Stimulated activated CD8-positive, alpha-beta memory T cell treated with anti-CD3 and anti-CD28 coated beads, Interleukin-15, amount 100 ng/mL, for 4 hours (primary cell): Measurements from ENCODE around the gene GPN1.
"Not testable (repeated sequence)": the region's sequence is repeated elsewhere in the genome, so short reads cannot be mapped to it uniquely, and the experiment has no call there.

Experiments used
- DNase-seq, 2 donors: peaks; one replicate each; pipeline ENCODE4 v3.0.0-alpha.2; 2020; ENCODE audit warnings: low read depth in 2 of 2

GPN1 gene

DNA sequence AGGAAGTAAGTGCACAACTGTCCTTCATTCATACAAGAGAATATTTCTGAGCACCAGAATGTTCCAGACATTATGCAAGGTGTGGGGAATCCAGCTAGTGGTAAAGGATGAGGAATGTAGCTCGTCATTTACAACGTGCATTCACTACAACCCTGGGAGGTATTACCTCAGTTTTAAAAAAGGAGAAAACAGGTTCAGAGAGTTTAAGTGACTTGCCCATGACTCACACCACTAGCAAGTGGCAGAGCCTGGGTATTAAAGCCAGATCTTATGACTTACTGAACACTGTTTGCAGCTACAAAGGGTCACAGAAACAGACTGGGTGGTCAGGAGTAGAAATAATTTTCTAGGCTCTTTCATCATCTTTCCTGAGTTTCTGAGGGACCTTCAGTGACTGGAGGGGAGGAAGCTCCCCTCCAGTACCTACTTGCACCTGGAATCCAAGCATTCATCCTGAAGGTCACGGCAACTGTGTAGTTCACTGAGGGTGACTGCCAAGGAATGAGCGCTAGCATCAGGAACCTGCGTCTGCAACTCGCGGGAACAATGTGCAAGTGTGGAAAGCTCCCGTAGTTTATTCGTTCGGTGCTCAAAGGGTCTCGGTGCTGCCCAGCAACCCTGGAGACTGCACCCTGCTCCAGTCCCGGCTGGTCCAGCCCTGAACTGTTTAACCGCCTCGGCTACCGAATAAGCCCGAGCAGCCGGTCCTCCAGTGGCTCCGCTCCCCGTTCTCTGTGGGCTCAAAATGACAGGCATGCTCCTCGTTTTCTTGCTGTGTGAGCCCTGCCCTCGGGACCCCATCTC lies 685 bp upstream of the GPN1 start:
- DNase-seq = no peak

DNA sequence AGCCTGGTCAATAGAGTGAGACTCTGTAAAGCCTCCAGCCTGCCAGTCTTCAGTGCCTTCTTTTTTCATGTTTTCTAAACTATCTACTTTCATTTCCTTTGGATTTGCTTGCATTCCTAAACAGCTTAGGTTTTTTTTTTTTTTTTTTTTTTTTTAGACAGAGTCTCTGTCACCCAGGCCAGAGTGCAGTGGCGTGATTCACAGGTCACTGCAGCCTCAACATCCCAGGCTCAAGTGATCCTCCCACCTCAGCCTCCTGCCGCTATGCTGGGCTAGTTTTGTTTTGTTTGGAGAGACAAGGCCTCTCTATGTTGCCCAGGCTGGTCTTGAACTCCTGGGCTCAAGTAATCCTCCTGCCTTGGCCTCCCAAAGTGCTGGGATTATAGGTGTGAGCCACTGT lies 1.4 kb downstream of the GPN1 start:
- not testable (repeated sequence) for DNase-seq

DNA sequence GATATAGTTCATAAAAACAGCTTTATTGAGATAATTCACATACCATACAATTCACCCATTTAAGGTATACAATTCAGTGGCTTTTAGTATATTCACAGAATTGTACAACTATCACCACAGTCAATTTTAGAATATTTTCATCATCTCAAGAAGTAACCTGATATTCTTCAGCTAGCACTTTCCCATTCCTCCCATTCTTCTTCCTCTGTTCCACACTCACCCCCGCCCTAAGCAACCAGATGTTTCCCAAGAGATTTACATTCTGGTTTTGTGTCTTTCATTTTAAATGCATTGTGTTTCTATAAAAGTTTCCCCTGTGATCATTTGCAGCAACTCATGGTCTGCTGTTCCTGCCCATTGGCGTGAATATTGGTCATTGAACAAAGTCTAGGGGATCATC lies 5.4 kb downstream of the GPN1 start:
- DNase-seq = no peak

DNA sequence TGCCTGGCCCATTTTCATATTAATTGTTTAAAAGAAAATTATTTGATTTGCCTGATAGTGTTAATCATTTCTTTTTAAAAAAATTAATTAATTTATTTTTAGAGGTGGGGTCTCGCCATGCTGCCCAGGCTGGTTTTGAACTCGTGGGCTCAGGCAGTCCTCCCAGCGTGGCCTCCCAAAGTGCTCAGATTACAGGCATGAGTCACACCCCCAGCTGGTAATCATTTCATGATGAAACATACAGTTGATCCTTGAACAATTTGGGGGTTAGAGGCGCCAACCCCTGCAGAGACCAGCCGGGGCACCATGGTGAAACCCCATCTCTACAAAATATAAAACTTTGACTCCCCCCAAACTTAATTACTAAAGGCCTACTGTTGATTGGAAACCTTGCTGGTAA lies 7.9 kb downstream of the GPN1 start:
- no peak for DNase-seq

DNA sequence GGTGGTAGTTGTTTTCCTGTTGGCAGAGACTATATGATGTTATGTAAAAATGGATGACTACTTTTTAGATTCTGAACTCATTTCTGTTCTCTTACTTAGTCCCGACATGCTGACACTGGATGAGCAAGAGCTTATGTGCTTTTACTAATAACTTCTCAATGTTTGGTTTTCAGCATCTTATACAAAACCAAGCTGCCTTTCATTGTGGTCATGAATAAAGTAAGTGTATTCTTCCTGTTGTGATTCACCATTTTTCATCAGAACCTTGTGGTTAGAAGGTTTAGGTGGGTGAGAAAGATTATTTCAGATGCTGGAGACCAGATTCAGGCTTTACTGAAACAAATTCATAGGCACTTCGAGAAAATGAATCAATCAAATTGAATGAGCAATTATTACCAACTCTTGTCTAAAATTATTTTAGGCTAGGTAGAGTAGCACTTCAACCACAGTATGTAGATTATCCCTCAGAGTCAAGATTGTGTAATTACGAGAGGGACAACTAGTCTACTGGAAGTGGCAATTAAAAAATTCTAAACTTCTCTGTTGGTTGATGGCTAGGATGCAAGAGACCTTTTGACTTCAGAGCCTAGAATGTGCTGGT lies 9.3 kb downstream of the GPN1 start:
- no peak for DNase-seq

DNA sequence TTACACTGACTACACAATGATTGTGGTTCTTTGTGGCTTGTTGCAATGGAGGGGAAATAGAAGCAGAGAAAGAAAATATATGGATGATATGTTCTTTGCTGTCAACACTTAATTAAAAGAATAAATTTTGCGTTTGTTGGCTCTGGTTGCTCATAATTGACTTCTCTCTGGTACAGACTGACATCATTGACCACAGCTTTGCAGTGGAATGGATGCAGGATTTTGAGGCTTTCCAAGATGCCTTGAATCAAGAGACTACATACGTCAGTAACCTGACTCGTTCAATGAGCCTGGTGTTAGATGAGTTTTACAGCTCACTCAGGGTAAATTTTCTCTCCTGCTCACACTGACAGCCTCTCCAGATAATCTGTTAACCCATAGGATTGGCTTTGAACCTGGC lies 9.9 kb downstream of the GPN1 start:
- DNase-seq = no peak

DNA sequence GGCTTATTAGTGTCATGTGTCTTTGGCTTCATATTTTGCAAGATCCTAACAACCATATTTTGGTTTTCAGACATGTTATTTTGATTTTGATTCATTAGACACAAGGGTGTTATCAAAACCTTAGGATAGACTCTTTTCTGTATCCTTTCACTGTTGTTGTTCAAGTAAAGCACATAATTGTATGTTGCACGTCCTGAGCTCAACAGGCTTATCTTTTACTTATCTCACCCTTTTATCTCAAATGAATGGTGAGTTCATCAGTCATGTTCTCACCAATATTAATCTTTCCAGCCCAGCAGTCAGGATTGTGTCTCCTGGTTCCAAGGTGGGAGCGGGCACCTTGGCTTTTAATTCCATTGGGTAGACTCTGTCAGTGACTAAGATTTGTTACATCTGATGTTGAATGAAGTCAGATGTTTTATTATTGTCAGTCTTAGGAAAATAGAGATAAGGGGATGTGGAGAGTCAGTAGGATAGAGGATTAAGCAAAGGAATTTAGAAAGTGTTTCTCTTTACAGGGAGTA lies 11.9 kb downstream of the GPN1 start:
- DNase-seq = no peak

DNA sequence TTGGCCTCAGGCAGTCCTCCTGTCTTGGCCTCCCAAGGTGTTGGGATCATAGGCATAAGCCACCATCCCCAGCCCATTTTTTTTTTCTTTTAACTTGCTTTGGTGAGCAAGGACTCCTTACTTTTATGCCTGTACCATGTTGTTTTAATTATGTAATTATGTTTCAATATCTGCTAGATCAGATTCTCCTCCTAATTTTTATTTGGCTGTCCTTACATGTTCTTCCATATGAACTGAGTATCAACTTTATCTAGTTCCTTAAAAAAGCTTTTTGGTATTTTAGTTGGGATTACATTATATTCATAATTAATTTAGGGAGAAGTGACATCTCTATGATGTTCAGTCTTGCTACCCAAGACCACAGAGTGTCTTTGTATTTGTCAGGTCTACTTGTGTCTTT lies 16.3 kb downstream of the GPN1 start:
- DNase-seq = no peak

DNA sequence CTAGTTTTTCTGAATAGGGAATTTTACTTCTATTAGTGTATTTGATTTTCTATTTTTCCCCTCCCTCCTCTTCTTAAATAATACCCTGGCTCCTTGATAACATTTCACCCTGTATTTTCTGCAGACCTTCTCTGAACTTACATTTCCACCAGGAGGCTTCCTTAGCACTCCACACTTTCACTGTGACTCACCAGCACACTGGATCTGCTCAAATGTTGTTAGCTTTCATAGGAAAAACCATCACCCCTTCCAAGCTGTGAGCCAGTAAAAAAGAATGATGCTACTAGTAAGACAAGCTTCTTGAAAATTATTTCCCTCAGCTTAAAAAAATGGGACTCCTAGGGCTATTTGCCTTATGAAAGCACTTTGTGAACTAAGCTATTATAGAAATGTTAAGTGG lies 18.4 kb downstream of the GPN1 start:
- no peak for DNase-seq

DNA sequence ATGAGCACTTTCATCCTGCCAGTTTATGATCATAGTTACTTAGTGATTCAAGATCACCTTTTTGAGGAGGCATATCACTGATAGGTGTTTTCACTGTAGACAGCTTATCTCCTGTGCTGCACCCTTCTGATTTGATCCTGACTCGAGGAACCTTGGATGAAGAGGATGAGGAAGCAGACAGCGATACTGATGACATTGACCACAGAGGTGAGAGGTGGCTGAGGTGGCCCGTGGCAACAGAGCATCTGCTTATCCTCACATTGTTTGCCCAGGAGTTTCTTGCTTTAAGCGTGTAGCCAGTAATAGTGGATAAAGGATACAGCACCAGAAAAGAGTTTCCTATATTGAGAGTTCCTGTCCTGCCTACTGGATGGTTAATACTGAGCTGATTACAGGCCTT lies 18.9 kb downstream of the GPN1 start:
- no peak for DNase-seq

DNA sequence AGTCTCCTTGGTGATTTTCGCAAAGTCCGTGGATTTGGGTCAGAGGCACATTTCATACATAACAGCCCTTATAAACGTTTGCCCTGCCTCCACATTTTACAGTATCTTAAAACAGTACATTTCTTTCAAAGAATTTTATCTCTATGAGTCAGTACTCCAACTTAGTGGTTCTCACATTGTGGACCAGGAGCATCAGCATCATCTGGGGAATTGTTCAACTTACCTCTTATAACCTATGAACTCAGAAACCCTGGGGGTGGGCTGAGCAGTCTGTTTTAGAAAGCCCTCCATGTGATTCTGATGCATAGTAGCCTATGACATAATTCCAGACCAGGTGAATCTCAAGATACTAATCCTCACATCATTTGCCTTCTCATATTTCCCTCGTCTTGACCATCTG lies 22.2 kb downstream of the GPN1 start:
- DNase-seq = no peak

DNA sequence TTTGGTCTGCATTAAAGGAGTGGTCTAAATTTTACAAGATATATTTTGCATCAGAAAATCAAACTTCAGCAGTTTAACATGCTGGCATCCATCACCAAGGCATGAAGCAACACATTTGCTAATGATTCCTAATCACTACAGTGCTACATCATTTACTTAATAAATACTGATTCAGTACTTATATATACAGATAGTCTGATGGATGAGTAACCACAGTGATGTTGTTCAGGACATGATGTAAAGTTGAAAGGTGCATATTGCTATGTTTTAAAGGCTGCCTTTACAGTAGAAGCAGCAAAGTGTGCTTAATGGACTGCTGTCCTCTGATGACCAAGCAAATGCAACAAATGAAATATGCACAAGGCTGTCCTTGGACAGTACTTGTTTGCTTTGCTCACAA lies 23.5 kb downstream of the GPN1 start:
- no peak for DNase-seq

DNA sequence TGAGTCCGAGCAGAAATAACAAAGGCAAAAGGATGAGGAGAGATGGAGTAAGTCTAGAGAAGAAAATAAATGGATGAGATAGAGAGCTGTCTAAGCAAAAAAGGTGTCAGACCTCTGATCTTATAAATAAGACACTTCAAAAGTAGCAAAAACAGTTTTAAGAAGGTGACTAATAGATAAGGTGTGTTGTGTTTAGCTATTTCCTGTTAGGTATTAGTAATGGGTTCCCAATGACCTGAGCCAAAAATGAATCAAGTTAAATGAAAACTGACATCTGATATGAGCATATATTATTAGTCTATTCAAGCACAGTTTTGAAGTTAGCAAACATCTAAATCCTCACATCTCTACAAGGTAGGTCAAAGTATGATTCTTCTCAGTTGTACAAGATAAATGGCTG lies 23.9 kb downstream of the GPN1 start:
- DNase-seq = no peak

DNA sequence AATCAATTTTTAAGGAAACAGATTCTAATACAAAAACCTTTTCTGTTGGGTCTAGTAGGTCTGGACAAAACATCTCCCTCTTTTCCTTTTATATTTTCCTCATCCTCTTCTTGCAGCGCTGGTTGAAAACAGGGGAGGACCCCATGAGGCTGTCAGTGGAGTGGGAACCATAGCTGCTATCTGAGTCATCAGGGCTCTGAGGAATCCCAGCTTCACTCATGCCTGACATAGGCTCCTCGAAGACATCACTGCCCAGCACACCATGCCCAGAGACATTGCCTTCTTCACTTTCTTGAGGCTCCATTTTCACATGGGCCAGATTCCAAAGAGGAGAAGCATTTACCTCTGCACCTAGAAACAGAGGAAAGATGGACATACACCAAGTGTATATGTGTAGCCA lies 24.5 kb downstream of the GPN1 start:
- no peak for DNase-seq

DNA sequence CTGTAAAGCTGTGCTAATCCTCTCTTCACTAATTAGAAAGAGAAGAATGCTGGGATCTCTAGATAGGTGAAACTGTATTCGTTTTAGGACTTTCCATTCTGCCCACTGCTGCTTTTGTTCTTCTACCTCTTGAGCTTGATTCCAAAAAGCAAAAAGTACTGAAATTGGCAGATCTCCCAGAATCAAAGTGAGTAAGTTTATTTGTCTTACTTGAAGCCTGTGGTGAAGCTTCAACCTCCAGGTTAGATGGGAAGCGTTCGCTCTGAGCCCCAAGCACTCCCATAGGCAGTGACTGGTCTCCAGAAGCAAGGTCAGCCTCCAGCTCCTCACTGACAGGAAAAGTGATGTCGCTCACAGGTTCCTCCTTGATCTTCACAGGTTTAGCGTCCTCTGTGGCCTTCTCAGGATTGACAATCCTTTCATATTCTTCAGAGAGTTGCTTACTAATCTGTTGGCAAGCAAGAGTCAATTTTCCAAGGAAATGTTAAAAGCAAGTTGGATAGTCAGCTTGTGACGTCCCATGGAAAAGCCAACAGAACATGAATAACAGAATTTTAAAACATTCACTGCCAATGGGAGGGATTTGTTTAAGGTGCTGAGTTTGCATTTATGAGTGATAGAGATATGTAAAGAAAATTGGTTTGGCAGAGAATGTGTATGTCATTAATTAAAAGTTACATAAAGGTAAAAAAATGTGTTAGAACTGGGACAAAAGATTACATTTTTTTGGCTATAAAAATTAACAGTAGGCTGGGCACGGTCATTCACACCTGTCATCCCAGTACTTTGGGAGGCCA lies 26.5 kb downstream of the GPN1 start:
- DNase-seq = no peak

DNA sequence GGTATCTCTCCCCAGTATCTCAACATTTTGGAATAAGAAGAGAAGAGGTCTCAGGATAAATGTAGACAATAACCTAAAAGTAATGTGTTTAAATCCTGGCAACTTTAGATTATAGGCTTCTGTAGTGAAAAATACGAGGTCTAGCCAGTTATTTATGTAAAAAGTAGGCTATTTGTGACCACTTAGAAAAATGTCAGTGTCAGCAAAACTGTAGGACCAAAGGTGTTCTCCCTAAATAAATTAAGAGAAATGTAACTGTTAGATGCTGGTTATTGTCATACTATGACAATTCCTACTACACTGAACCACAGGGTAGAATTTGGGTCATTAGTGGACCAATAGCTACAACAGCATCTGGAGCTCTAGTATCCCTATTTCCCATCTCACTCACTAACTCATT lies 32.5 kb downstream of the GPN1 start:
- DNase-seq = no peak

DNA sequence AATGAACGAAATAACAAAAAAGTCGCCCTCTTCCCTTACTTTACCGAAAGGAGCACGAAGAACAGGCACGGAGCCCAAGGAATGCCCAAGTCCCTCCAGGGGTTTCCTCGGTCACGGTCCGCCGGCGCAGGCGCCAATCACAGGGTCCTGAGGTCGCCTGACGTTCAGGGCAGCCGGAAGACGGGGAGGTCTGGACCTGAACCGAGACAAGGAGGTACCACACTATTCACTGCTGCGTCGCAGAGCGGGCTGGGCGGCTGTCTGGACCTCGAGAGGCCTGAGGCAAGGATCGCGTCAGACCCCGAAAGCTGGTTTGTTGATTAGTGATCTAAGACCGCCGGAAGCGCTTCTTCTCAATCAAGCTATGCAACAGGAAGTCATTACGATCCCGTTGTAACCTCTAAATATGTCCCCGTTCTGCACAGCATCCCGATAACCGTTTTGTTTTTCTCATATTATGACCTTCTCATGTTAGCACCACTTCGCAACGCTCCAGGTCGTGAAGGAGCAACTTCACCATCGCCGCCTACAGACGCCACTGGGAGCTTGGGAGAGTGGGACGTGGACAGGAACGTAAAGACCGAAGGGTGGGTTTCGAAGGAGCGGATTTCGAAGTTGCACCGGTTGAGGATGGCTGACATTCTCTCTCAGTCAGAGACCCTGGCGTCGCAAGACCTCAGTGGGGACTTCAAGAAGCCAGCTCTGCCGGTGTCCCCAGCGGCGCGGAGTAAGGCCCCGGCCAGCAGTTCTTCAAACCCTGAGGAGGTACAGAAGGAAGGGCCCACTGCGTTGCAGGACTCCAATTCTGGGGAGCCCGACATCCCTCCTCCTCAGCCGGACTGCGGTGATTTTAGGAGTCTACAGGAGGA lies 34.7 kb downstream of the GPN1 start, which contains the start of the genes SLC4A1AP and SUPT7L:
Gene SLC4A1AP, plus strand, starts transcription at position 605 of the 869 bp plus-strand sequence. Its CDS starts 26 bp downstream, at position 631.
Gene SUPT7L, minus strand, starts transcription at position 330 of the 869 bp plus-strand sequence. CDS start 1,422 bp downstream, outside the sequence.
- peak; percentile 44 for DNase-seq

DNA sequence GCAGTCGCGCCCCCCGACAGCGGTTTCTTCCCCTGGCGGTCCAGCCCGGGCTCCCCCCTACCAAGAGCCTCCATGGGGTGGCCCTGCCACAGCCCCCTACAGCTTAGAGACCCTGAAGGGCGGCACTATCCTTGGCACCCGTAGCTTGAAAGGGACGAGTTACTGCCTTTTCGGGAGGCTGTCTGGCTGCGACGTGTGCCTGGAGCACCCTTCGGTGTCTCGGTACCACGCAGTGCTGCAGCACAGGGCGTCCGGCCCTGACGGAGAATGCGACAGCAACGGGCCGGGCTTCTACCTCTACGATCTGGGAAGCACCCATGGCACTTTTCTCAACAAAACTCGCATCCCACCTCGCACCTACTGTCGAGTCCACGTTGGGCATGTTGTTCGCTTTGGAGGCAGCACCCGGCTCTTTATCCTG lies 35.3 kb downstream of the GPN1 start:
- DNase-seq = no peak

DNA sequence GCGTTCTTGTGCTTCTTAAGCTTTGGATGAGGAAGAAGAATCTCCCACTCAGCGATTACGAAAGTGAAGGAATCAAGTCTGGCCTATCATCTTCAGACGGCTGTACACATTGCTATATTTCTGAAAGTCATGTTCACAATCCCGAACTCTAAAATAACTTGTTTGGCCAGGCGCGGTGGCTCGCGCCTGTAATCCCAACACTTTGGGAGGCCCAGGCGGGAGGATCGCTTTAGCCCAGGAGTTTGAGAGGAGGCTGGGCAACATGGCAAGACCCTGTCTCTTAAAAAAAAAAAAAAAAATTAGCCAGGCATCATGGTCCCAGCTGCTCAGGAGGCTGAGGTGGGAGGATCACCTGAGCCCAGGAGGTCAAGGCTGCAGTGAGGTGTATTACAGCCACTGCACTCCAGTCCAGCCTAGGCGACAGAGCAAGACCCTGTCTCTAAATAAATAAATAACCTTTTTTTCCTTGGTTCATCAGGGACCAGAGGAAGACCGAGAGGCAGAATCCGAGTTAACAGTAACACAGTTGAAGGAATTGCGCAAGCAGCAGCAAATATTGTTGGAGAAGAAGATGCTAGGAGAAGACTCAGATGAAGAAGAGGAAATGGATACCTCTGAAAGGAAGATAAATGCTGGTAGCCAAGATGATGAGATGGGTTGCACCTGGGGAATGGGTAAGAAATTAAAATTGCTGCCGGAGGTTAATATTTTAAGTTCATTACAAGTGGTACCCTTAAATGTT lies 35.9 kb downstream of the GPN1 start:
- DNase-seq = no peak

DNA sequence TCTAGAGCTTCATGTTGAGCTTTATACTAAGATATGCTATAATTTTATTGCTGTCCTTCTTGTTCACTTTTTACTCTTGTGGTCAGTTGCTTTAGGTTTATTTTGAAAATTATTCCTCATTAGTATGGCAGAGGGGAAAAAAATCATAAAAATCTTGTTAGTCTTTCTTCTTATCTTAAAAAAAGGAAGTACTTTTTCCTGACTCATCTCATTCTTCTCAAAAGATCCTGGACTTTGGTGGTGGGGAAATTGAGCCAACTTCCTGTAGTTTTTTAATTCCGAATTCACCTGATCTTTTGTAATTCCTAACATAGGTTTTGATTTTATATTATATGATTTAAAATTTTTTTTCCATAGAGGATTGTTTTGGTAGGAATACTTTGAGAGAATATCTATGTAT lies 38.6 kb downstream of the GPN1 start:
- no peak for DNase-seq

DNA sequence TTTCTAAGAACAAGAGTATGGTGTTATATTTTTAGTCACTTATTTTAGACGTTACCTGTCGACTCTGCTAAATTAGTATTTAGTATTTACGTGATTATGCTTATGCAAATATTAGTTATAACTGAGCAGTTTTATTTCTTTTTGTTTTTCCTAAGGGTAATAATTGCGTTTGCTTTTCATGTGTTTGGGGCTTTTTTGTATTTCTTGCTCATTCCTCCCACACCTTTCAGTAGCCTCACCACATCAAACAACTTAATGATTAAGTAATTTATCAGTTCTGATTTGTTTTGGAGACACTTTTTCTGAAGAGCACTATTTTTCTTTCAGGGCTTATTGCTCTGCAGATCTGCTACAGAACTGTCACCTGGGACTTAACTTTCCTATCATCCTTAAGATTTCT lies 42.4 kb downstream of the GPN1 start:
- DNase-seq = no peak
